ENCODE measurements around the gene GUSB. TPM values are rescaled to one million over a fixed set of nuclear protein-coding genes. Genes with fewer than 3 reads are reported as not detected.
A peak's percentile ranks its signal among the peaks of the same experiment; 100 is the strongest.
"Not testable (repeated sequence)": the region's sequence is repeated elsewhere in the genome, so short reads cannot be mapped to it uniquely, and the experiment has no call there.

Gene GUSB
- total RNA-seq (2021), result 65.1 and 65.6 TPM in 2 replicates
- percentile 73 among the genes with signal in this experiment for Bru-seq, nascent RNA
- percentile 68 among the genes with signal in this experiment for BruChase-seq, experiment 1, labeled RNA remaining after a 2-hour chase
- percentile 74 among the genes with signal in this experiment for BruChase-seq, experiment 2, labeled RNA remaining after a 6-hour chase
- long read RNA-seq, transcript GUSB-201 (12 exons, 2,300 nt), result major isoform, 56 of 187 reads
- long read RNA-seq, partial matches to known transcripts, result 24 of 187 reads
- long read RNA-seq, other reads (novel, unspliced or antisense), result 107 of 187 reads

DNA sequence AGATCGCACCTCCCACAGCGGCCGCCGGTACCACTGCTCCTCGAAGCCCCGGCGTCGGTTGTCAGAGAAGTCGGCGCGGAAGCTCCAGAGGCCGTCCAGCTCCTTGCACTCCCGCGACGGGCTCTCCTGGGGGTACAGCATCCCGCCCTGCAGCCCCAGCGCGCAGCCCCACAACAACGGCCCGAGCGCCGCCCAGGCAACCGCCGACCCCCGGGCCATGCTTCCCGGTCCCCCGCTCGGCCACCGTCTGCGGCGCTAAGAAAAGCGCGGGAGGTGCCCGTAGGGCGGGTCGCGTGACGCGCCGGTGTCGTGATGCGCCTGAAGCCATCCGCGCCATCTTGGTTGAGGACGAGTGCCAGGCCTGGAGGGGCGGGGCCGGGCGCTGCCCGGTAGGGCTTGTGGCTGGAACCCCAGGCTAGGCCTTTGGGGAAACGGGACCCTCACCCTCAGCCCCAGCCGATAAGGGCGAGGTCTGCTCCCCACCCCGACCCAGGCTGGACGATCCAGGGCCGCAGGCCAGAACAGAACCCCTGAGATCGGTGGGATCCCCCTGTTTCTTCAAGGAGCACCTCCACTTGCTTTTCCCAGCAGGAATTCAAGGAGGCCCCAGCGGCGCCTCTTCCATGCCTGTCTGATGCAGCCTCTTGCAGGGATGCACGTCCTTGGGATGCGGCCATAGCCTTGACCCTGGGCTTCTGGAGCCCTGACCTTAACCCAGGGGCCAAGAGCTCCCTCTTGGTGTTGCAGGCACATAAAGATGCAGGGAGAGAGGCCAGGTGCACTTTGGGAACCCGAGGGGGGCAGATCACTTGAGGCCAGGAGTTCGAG lies at the start of gene GUSB:
Gene GUSB (minus strand): TSS at position 249 of the 828 bp plus-strand sequence. CDS start 30 bp downstream, at position 219.
- no peak for TF ChIP-seq EZH2 (IDR thresholded peaks at IDR 0.05; ENCODE audit: borderline replicate concordance, low read depth, low read length, poor library complexity, severe bottlenecking)
- TF ChIP-seq, protein P1, sequence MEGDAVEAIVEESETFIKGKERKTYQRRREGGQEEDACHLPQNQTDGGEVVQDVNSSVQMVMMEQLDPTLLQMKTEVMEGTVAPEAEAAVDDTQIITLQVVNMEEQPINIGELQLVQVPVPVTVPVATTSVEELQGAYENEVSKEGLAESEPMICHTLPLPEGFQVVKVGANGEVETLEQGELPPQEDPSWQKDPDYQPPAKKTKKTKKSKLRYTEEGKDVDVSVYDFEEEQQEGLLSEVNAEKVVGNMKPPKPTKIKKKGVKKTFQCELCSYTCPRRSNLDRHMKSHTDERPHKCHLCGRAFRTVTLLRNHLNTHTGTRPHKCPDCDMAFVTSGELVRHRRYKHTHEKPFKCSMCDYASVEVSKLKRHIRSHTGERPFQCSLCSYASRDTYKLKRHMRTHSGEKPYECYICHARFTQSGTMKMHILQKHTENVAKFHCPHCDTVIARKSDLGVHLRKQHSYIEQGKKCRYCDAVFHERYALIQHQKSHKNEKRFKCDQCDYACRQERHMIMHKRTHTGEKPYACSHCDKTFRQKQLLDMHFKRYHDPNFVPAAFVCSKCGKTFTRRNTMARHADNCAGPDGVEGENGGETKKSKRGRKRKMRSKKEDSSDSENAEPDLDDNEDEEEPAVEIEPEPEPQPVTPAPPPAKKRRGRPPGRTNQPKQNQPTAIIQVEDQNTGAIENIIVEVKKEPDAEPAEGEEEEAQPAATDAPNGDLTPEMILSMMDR (conservative IDR thresholded peaks at IDR 0.05; ENCODE audit: low read depth, low read length), result no peak
- ChIA-PET CTCF (no interaction called here), POLR2A (ENCODE audit: low non-redundant PET) (no interaction called here)
- Histone ChIP-seq H3K9me3 (ENCODE audit: low read depth, low read length, poor library complexity, severe bottlenecking) (no peaks in the 10 kb centered on the region), H3K4me3 (ENCODE audit: low read depth, low read length, poor library complexity, severe bottlenecking) (peak within 1 kb of the TSS; percentile 70), H3K4me1 (ENCODE audit: insufficient read depth, low read length, poor library complexity, severe bottlenecking) (peaks cover 4% of the 10 kb centered on the region), H3K27ac (ENCODE audit: low read depth, low read length, poor library complexity, severe bottlenecking) (peak within 1 kb of the TSS; percentile 89), H3K27me3 (replicated peaks; ENCODE audit: insufficient read depth, low read depth, low read length, poor library complexity) (no peaks in the 10 kb centered on the region), H3K36me3 (ENCODE audit: insufficient read depth, low read length, poor library complexity, severe bottlenecking) (peaks cover 15% of the 10 kb centered on the region)
- intact Hi-C loops (cut with micrococcal nuclease; ENCODE audit: unreplicated experiment), result no loop called here
- no TSS peak for BruUV-seq (replicated peaks)
- DNase-seq (ENCODE audit: low spot score), result peak; percentile 95

DNA sequence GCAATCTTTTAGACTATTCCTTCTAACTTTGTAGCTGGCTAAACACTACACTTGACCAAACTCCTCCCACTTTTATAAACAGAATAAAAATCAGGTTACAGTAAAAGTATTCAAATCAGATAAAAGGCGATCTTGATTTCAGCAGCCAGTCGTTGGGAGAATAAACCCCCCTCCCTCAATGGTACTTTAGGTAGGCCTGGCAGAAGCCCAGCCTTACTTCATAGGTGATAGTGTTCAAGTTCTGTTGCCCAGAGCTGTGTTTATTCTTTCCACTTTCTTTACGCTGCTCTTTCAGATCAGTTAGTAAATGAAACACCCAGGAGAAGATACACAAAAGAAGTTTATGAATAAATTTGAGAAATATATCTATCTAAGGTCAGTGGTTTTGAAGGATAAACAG lies 46.3 kb upstream of the GUSB start:
- H3K4me3 ChIP-seq (ENCODE audit: low read depth, low read length, poor library complexity, severe bottlenecking); BruUV-seq (replicated peaks); H3K36me3 ChIP-seq (ENCODE audit: insufficient read depth, low read length, poor library complexity, severe bottlenecking); DNase-seq (ENCODE audit: low spot score); H3K9me3 ChIP-seq (ENCODE audit: low read depth, low read length, poor library complexity, severe bottlenecking); H3K4me1 ChIP-seq (ENCODE audit: insufficient read depth, low read length, poor library complexity, severe bottlenecking); POLR2A ChIA-PET (ENCODE audit: low non-redundant PET); H3K27ac ChIP-seq (ENCODE audit: low read depth, low read length, poor library complexity, severe bottlenecking); intact Hi-C loops (cut with micrococcal nuclease; ENCODE audit: unreplicated experiment); H3K27me3 ChIP-seq (replicated peaks; ENCODE audit: insufficient read depth, low read depth, low read length, poor library complexity); CTCF ChIA-PET: not testable (repeated sequence)

- H3K36me3 ChIP-seq (ENCODE audit: insufficient read depth, low read length, poor library complexity, severe bottlenecking), result no peaks in the 10 kb centered on the region
- no peak overlapping the region for H3K27ac ChIP-seq (ENCODE audit: low read depth, low read length, poor library complexity, severe bottlenecking)
- no peaks in the 10 kb centered on the region for H3K4me1 ChIP-seq (ENCODE audit: insufficient read depth, low read length, poor library complexity, severe bottlenecking)
- no peaks in the 10 kb centered on the region for H3K27me3 ChIP-seq (replicated peaks; ENCODE audit: insufficient read depth, low read depth, low read length, poor library complexity)
- POLR2A ChIA-PET (ENCODE audit: low non-redundant PET), result no interaction called here
- no TSS peak for BruUV-seq (replicated peaks)
- TF ChIP-seq EZH2 (IDR thresholded peaks at IDR 0.05; ENCODE audit: borderline replicate concordance, low read depth, low read length, poor library complexity, severe bottlenecking), result no peak
- TF ChIP-seq, protein P1 (conservative IDR thresholded peaks at IDR 0.05; ENCODE audit: low read depth, low read length), result no peak
- no peak for DNase-seq (ENCODE audit: low spot score)
- H3K9me3 ChIP-seq (ENCODE audit: low read depth, low read length, poor library complexity, severe bottlenecking), result no peaks in the 10 kb centered on the region
- CTCF ChIA-PET, result no interaction called here
- H3K4me3 ChIP-seq (ENCODE audit: low read depth, low read length, poor library complexity, severe bottlenecking), result no peak overlapping the region
- intact Hi-C loops (cut with micrococcal nuclease; ENCODE audit: unreplicated experiment), result no loop called here
Observed at GRCh38 chr7:66016131-66016461, 34.1 kb upstream of the GUSB start.

All from A673 (cell line).